ENCODE measurements around the gene SLC35F1.

The SLC35F1 gene

DNA sequence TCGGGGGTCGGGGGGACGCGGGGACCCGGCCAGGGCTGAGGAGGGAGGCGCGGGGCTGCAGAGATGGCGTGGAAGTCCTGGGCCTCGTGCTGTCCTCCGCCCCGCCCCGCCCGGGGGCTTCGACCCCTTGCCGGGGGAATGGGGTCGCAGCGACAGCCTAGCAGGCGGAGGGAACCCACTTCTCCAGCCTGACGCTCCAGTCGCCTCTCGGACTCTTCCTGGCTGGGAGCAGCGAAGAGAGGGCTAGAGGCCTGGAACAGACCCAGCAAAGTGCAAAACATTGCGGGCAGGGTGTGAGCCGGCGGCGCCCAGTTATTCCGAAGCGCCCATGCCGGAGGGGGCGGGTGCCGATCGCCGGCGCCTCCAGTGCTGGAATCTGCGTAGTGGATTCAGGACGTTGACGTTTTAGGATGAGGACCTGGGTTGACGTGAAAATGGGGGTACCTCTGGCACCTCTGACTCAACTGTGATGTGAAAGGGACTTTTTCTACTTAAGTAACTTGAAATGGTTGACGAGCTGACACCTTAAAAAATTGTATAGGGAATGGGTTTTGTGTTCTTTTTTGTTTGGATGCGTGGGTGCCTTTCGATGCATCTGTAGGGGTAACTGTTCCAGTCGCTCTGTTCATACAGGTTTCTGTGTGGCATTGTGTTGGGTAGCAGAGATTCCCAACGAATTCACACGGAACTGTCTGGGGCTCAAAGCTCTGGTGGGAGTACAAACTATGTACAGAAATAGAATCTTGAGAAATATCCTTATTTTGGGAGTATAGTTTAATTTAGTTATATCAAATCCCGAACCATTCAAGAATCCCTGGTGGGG lies 1.4 kb downstream of the SLC35F1 start:
- DNase-seq (ENCODE audit: low spot score) (no peak), ATAC-seq (ENCODE audit: low read depth) (0 out of 3 replicates have a peak, but pooled peaks have one; percentile 28)
- Histone ChIP-seq H3K4me1 (ENCODE audit: insufficient read depth, poor library complexity, severe bottlenecking) (no peaks in the 10 kb centered on the region), H3K27me3 (ENCODE audit: insufficient read depth, poor library complexity, severe bottlenecking) (peaks cover 48% of the 10 kb centered on the region), H3K4me3 (ENCODE audit: severe bottlenecking) (peak overlapping the region; percentile 20), H3K9me3 (ENCODE audit: severe bottlenecking) (no peaks in the 10 kb centered on the region), H3K36me3 (ENCODE audit: low read depth) (no peaks in the 10 kb centered on the region), H3K27ac (ENCODE audit: poor library complexity, severe bottlenecking) (no peak overlapping the region)
- TF ChIP-seq, protein P1, sequence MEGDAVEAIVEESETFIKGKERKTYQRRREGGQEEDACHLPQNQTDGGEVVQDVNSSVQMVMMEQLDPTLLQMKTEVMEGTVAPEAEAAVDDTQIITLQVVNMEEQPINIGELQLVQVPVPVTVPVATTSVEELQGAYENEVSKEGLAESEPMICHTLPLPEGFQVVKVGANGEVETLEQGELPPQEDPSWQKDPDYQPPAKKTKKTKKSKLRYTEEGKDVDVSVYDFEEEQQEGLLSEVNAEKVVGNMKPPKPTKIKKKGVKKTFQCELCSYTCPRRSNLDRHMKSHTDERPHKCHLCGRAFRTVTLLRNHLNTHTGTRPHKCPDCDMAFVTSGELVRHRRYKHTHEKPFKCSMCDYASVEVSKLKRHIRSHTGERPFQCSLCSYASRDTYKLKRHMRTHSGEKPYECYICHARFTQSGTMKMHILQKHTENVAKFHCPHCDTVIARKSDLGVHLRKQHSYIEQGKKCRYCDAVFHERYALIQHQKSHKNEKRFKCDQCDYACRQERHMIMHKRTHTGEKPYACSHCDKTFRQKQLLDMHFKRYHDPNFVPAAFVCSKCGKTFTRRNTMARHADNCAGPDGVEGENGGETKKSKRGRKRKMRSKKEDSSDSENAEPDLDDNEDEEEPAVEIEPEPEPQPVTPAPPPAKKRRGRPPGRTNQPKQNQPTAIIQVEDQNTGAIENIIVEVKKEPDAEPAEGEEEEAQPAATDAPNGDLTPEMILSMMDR (IDR thresholded peaks at IDR 0.05; ENCODE audit: poor library complexity, severe bottlenecking) = no peak

DNA sequence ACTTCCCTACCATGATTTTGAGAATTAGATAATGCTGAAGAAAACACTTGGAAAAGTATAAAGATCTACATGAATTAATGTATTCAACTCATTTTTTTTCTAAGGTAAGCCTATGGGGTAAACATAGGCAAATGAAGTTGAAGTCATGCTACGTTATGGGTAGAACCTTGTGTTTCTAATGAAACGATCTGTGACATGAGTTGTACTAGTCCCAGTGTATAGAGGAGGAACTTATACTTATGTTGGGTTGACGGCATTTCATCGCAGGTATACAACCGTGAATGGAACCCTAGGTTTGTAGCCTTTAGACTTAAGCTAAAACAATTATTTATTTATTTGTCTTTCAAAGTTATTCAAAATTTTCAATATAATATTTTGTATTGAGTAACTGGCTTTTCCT lies 2.6 kb downstream of the SLC35F1 start:
- no peak for DNase-seq (ENCODE audit: low spot score)
- peaks cover 46% of the 10 kb centered on the region for H3K27me3 ChIP-seq (ENCODE audit: insufficient read depth, poor library complexity, severe bottlenecking)
- no peak for ATAC-seq (ENCODE audit: low read depth)

GRCh38 chr6:117910549-117910948 lies 3.5 kb downstream of the SLC35F1 start:
- ATAC-seq (ENCODE audit: low read depth) (no peak), DNase-seq (ENCODE audit: low spot score) (no peak)
- Histone ChIP-seq H3K9me3 (ENCODE audit: severe bottlenecking) (no peaks in the 10 kb centered on the region), H3K27me3 (ENCODE audit: insufficient read depth, poor library complexity, severe bottlenecking) (peaks cover 37% of the 10 kb centered on the region), H3K4me3 (ENCODE audit: severe bottlenecking) (no peak overlapping the region), H3K4me1 (ENCODE audit: insufficient read depth, poor library complexity, severe bottlenecking) (no peaks in the 10 kb centered on the region), H3K36me3 (ENCODE audit: low read depth) (no peaks in the 10 kb centered on the region), H3K27ac (ENCODE audit: poor library complexity, severe bottlenecking) (no peak overlapping the region)
- TF ChIP-seq, protein P1 (IDR thresholded peaks at IDR 0.05; ENCODE audit: poor library complexity, severe bottlenecking) = no peak

More for the DNA sequence above, 2.6 kb downstream of the SLC35F1 start:
- H3K9me3 ChIP-seq (ENCODE audit: severe bottlenecking) = no peaks in the 10 kb centered on the region
- TF ChIP-seq, protein P1 (IDR thresholded peaks at IDR 0.05; ENCODE audit: poor library complexity, severe bottlenecking) = no peak
- H3K36me3 ChIP-seq (ENCODE audit: low read depth) = no peaks in the 10 kb centered on the region
- H3K27ac ChIP-seq (ENCODE audit: poor library complexity, severe bottlenecking) = no peak overlapping the region
- no peak overlapping the region for H3K4me3 ChIP-seq (ENCODE audit: severe bottlenecking)
- no peaks in the 10 kb centered on the region for H3K4me1 ChIP-seq (ENCODE audit: insufficient read depth, poor library complexity, severe bottlenecking)

DNA sequence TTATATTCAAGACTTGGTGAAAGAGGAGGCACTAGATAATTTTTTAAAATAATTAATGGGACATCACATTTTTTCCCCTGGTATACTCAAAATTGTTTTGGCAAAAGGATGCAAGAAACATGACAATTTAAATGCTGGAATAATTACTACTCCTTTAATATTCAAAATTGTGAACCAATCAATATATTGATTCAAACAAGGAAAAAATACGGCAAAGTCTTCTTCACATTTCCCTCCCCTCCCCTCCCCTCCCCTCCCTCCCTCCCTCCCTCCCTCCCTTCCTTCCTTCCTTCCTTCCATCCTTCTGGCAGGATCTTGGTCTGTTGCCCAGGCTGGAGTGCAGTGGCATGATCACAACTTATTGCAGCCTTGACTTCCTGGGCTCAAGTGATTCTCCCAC lies 4.1 kb downstream of the SLC35F1 start:
- no peak overlapping the region for H3K27ac ChIP-seq (ENCODE audit: poor library complexity, severe bottlenecking)
- TF ChIP-seq, protein P1 (IDR thresholded peaks at IDR 0.05; ENCODE audit: poor library complexity, severe bottlenecking) = no peak
- no peaks in the 10 kb centered on the region for H3K36me3 ChIP-seq (ENCODE audit: low read depth)
- DNase-seq (ENCODE audit: low spot score) = no peak
- H3K4me1 ChIP-seq (ENCODE audit: insufficient read depth, poor library complexity, severe bottlenecking) = no peaks in the 10 kb centered on the region
- H3K9me3 ChIP-seq (ENCODE audit: severe bottlenecking) = no peaks in the 10 kb centered on the region
- no peak overlapping the region for H3K4me3 ChIP-seq (ENCODE audit: severe bottlenecking)
- no peak for ATAC-seq (ENCODE audit: low read depth)
- H3K27me3 ChIP-seq (ENCODE audit: insufficient read depth, poor library complexity, severe bottlenecking) = peaks cover 34% of the 10 kb centered on the region

DNA sequence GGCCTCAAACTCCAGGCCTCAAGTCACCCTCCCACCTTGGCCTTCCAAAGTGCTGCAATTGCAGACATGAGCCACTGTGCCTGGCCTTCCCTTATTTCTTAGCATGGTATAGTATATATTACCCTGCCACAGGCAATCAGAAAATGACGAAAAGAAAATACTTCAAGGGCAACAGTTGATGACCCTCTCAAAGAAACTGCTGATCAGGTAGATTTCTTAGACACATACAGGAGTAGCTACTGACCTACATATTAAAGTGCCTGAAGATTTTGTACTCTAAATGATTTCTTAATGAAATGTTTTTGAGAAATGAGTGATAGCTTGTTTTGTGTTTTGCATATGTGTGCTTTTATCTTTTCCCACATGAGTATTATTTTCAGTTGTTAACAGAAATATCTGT lies 4.6 kb downstream of the SLC35F1 start:
- TF ChIP-seq, protein P1 (IDR thresholded peaks at IDR 0.05; ENCODE audit: poor library complexity, severe bottlenecking) = no peak
- DNase-seq (ENCODE audit: low spot score) = no peak

More for the DNA sequence above, 4.6 kb downstream of the SLC35F1 start:
- no peak for ATAC-seq (ENCODE audit: low read depth)
- H3K4me3 ChIP-seq (ENCODE audit: severe bottlenecking) = no peak overlapping the region
- peaks cover 32% of the 10 kb centered on the region for H3K27me3 ChIP-seq (ENCODE audit: insufficient read depth, poor library complexity, severe bottlenecking)
- H3K27ac ChIP-seq (ENCODE audit: poor library complexity, severe bottlenecking) = no peak overlapping the region
- H3K4me1 ChIP-seq (ENCODE audit: insufficient read depth, poor library complexity, severe bottlenecking) = no peaks in the 10 kb centered on the region
- no peaks in the 10 kb centered on the region for H3K9me3 ChIP-seq (ENCODE audit: severe bottlenecking)
- H3K36me3 ChIP-seq (ENCODE audit: low read depth) = no peaks in the 10 kb centered on the region

All from RWPE2 (cell line).